T-helper 2 cell treated with Interferon-gamma antibody and Interleukin-4, amounts not matched to agents 5 μg/mL and 100 μg/mL, for 36 hours (primary cell): ENCODE data around the gene NT5DC3.
A peak's percentile ranks its signal among the peaks of the same experiment; 100 is the strongest.

ENCODE experiments used
- DNase-seq: peaks from one replicate; pipeline ENCODE4 v3.0.0; 2021; ENCODE audit warnings: low spot score
- H3K27ac Mint-ChIP-seq: one replicate; pipeline ENCODE4 v1.8.0; 2021; ENCODE audit warnings: mild to moderate bottlenecking, mixed read lengths
- H3K27me3 Mint-ChIP-seq: one replicate; pipeline ENCODE4 v1.8.0; 2021; ENCODE audit warnings: low read depth, mixed read lengths
- H3K36me3 Mint-ChIP-seq: one replicate; pipeline ENCODE4 v1.8.0; 2021; ENCODE audit warnings: low read depth, mixed read lengths
- H3K4me1 Mint-ChIP-seq: one replicate; pipeline ENCODE4 v1.8.0; 2021; ENCODE audit warnings: low read depth, mixed read lengths
- H3K4me3 Mint-ChIP-seq: one replicate; pipeline ENCODE4 v1.8.0; 2022; ENCODE audit warnings: mild to moderate bottlenecking, moderate library complexity, mixed read lengths
- H3K9me3 Mint-ChIP-seq: one replicate; pipeline ENCODE4 v1.8.0; 2021; ENCODE audit warnings: mixed read lengths

NT5DC3 gene

DNA sequence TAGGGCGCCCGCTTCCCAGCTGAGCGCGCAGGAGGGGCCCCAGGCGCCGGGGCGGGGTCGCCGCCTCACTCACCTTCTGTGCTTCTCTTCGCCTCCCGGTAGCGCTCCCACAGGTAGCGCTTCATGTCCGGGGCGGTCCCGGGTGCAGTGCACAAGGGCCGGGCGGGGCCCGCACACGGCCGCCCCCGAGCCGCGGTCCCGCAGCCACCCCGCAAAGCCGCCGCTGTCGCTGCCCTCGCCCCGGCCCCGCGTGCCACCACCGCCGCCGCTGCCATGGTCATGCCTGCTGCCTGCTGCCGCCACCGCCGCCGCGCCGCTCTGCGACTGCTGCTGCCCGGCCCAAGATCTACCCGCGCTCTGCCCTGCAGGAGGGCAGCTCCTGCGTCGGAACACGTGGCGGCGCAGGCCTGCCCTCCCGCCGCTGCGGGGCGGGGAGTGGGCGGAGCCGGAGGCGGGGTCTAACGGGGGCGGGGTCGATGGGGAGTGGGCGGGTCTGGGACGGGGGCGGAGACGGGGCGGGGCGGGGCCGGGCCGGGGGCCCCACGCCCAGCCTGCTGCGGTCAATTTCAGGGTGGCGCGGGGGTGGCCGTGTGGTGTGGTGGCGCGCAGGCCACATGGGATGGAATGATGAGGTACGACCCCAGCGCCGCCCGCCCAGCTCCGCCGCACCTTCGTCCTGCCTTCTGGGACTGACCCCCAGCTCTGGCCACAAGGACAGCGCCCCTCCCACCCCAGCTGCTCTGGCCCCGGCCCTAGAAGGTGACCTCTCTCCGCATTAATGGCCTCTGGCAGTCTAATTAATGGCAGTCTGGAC is at the start of gene NT5DC3:
NT5DC3 (minus strand) TSS at position 359 of the 814 bp plus-strand sequence; CDS start at position 281, 78 bp downstream.
- H3K4me3 Mint-ChIP-seq = peak within 1 kb of the TSS; percentile 87
- peaks cover 1% of the 10 kb centered on the region for H3K36me3 Mint-ChIP-seq
- H3K27ac Mint-ChIP-seq = peak within 1 kb of the TSS; percentile 81
- DNase-seq = peak; percentile 75
- no peaks in the 10 kb centered on the region for H3K9me3 Mint-ChIP-seq
- H3K4me1 Mint-ChIP-seq = peaks cover 7% of the 10 kb centered on the region
- H3K27me3 Mint-ChIP-seq = peaks cover 27% of the 10 kb centered on the region

- DNase-seq = no peak
- no peak overlapping the region for H3K4me3 Mint-ChIP-seq
- H3K36me3 Mint-ChIP-seq = no peaks in the 10 kb centered on the region
- peaks cover 3% of the 10 kb centered on the region for H3K4me1 Mint-ChIP-seq
- no peak overlapping the region for H3K27ac Mint-ChIP-seq
- no peaks in the 10 kb centered on the region for H3K27me3 Mint-ChIP-seq
- no peaks in the 10 kb centered on the region for H3K9me3 Mint-ChIP-seq
Observed at GRCh38 chr12:103887738-103888137, 46.7 kb upstream of the NT5DC3 start.

DNA sequence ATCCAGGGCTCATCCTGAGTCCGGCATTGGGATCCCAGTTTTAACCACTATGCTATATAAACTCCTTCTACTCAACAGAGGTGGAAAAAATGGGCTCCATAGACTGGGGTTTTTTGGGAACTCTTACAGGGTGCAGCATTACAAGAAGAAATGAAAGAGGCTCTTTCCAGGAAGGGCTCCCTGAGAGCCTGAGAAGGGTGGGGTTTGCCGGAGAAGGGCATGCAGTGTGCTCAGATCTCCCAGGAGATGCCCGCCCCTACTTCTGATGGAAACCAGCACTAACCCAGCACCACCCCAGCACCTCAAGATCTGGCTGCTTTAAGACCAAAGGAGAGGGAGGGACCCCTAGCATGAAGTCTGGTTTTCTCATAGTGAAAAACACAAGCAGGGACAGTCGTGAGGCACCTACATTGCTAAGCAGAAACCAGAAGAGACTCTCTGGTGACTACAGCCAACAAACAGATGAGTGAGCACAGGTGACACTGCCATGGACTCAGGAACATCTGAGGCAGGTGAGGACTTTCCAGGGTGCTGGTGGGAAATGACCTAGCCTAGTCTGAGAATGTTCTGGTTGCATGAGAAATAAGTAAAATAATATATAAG is 45.3 kb upstream of the NT5DC3 start:
- no peak for DNase-seq
- H3K4me1 Mint-ChIP-seq = peaks cover 3% of the 10 kb centered on the region
- no peaks in the 10 kb centered on the region for H3K27me3 Mint-ChIP-seq
- no peaks in the 10 kb centered on the region for H3K36me3 Mint-ChIP-seq
- H3K9me3 Mint-ChIP-seq = no peaks in the 10 kb centered on the region
- H3K27ac Mint-ChIP-seq = no peak overlapping the region
- no peak overlapping the region for H3K4me3 Mint-ChIP-seq

DNA sequence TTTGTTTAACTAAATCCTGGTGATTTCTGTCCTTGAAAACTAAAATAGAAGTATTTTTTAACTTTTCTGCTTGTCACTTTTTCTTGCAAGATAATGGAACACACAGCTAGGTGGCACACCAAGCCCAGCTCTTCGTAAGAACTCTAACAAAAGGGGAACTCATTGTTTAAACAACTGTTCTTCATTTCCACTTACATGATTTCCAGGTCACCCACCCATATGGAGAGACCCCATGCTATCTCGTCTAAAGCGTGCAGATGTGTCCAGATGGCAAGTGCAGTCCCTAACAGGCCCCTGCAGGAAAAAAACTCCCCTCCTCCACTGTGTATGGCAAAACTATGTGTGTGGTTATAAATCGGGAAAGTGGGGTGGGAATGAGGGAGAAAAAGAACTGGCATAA is 43.3 kb upstream of the NT5DC3 start:
- no peak overlapping the region for H3K4me3 Mint-ChIP-seq
- peaks cover 10% of the 10 kb centered on the region for H3K4me1 Mint-ChIP-seq
- peak; percentile 15 for DNase-seq
- H3K27ac Mint-ChIP-seq = no peak overlapping the region
- H3K9me3 Mint-ChIP-seq = no peaks in the 10 kb centered on the region
- no peaks in the 10 kb centered on the region for H3K36me3 Mint-ChIP-seq
- H3K27me3 Mint-ChIP-seq = no peaks in the 10 kb centered on the region

DNA sequence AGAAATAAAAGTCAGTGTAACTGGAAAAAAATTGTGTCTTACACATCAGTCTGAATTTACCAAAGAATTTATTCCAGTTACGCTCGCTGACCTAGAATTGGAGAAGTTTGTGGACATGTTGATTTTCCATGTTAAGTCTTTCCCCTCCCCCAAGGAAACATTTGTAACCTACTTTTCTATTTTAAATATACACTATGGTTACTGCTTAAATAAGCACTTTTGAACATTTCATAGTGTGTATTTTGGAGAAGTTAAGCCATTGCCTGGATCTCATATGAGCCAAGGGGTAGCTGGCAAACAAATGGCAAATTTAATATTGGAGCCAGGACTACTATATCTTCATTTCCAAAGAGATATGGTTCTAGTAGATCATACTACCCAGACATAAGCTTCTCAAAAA is 42.9 kb upstream of the NT5DC3 start:
- H3K4me3 Mint-ChIP-seq = no peak overlapping the region
- no peak for DNase-seq
- H3K36me3 Mint-ChIP-seq = no peaks in the 10 kb centered on the region
- H3K27me3 Mint-ChIP-seq = no peaks in the 10 kb centered on the region
- peaks cover 10% of the 10 kb centered on the region for H3K4me1 Mint-ChIP-seq
- H3K27ac Mint-ChIP-seq = no peak overlapping the region
- no peaks in the 10 kb centered on the region for H3K9me3 Mint-ChIP-seq

- no peak overlapping the region for H3K27ac Mint-ChIP-seq
- no peaks in the 10 kb centered on the region for H3K27me3 Mint-ChIP-seq
- H3K36me3 Mint-ChIP-seq = no peaks in the 10 kb centered on the region
- peaks cover 10% of the 10 kb centered on the region for H3K4me1 Mint-ChIP-seq
- no peaks in the 10 kb centered on the region for H3K9me3 Mint-ChIP-seq
- no peak for DNase-seq
- no peak overlapping the region for H3K4me3 Mint-ChIP-seq
Observed at GRCh38 chr12:103882861-103883596, 42.0 kb upstream of the NT5DC3 start.

GRCh38 chr12:103881261-103881660 is 40.2 kb upstream of the NT5DC3 start:
- DNase-seq = no peak
- Mint-ChIP-seq H3K27ac (no peak overlapping the region), H3K27me3 (no peaks in the 10 kb centered on the region), H3K36me3 (no peaks in the 10 kb centered on the region), H3K4me3 (no peak overlapping the region), H3K9me3 (no peaks in the 10 kb centered on the region), H3K4me1 (peaks cover 15% of the 10 kb centered on the region)

GRCh38 chr12:103880299-103881142 is 39.5 kb upstream of the NT5DC3 start:
- Mint-ChIP-seq H3K27me3 (no peaks in the 10 kb centered on the region), H3K36me3 (no peaks in the 10 kb centered on the region), H3K9me3 (no peaks in the 10 kb centered on the region), H3K4me3 (no peak overlapping the region), H3K27ac (no peak overlapping the region), H3K4me1 (peaks cover 15% of the 10 kb centered on the region)
- no peak for DNase-seq

GRCh38 chr12:103879878-103880277 is 38.8 kb upstream of the NT5DC3 start:
- Mint-ChIP-seq H3K9me3 (no peaks in the 10 kb centered on the region), H3K36me3 (no peaks in the 10 kb centered on the region), H3K4me3 (no peak overlapping the region), H3K4me1 (peaks cover 15% of the 10 kb centered on the region), H3K27ac (no peak overlapping the region), H3K27me3 (peaks cover 4% of the 10 kb centered on the region)
- no peak for DNase-seq

- H3K4me3 Mint-ChIP-seq = no peak overlapping the region
- H3K4me1 Mint-ChIP-seq = peaks cover 12% of the 10 kb centered on the region
- no peak for DNase-seq
- no peaks in the 10 kb centered on the region for H3K9me3 Mint-ChIP-seq
- H3K27ac Mint-ChIP-seq = no peak overlapping the region
- H3K36me3 Mint-ChIP-seq = no peaks in the 10 kb centered on the region
- peaks cover 6% of the 10 kb centered on the region for H3K27me3 Mint-ChIP-seq
Observed at GRCh38 chr12:103879048-103879692, 38.1 kb upstream of the NT5DC3 start.

DNA sequence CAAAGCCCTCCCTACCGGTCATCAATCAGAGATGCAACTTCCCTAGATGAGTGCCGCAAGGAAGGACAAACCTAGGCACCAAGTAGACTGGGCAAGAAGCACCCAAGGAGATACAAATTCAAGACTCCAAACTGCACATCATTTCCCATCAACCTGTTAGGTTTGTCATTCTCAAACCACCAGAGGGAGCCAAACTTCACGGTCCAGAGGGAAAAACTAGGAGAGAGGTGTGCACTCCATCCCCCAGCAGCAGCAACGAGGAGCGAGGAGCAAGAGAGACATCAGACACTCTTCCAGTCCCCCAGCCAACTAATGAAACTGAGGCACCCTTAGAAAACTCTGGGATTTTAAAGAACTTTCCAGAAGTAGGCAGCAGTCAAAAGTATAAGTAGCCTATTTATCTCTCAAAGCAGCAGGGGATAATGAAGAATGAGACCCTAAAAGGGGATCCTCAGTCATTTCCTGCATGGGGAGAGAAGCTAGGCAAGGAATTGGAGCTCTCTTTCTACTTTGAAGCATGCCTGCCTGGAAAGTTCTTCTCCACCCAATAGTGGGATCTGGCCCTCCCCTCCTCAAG is 37.0 kb upstream of the NT5DC3 start:
- peak; percentile 52 for DNase-seq
- H3K4me3 Mint-ChIP-seq = no peak overlapping the region
- peaks cover 12% of the 10 kb centered on the region for H3K4me1 Mint-ChIP-seq
- H3K27me3 Mint-ChIP-seq = peaks cover 7% of the 10 kb centered on the region
- no peaks in the 10 kb centered on the region for H3K36me3 Mint-ChIP-seq
- H3K9me3 Mint-ChIP-seq = no peaks in the 10 kb centered on the region
- H3K27ac Mint-ChIP-seq = no peak overlapping the region

DNA sequence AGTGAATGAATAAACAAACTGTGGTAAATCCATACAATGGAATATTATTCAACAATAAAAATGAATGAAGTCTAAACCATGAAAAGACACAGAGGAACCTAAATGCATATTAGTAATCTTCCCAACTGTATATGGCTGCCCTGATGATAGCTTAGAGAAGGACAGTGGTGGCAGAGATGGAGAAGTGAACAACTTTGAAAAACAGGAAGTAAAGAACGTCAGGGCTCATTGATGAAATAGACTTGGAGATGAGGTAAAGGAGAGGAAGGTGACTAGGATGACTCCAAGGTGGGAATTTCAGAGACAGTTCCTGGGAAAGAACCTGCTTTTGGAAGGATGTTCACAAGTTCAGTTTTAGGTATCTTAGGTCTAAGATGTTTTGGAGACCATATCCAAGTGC is 36.3 kb upstream of the NT5DC3 start:
- H3K36me3 Mint-ChIP-seq = no peaks in the 10 kb centered on the region
- H3K27me3 Mint-ChIP-seq = peaks cover 7% of the 10 kb centered on the region
- H3K4me1 Mint-ChIP-seq = peaks cover 12% of the 10 kb centered on the region
- no peak overlapping the region for H3K27ac Mint-ChIP-seq
- H3K4me3 Mint-ChIP-seq = no peak overlapping the region
- H3K9me3 Mint-ChIP-seq = no peaks in the 10 kb centered on the region
- no peak for DNase-seq

- peaks cover 11% of the 10 kb centered on the region for H3K27me3 Mint-ChIP-seq
- H3K4me3 Mint-ChIP-seq = no peak overlapping the region
- H3K27ac Mint-ChIP-seq = no peak overlapping the region
- H3K9me3 Mint-ChIP-seq = no peaks in the 10 kb centered on the region
- H3K36me3 Mint-ChIP-seq = no peaks in the 10 kb centered on the region
- peaks cover 10% of the 10 kb centered on the region for H3K4me1 Mint-ChIP-seq
- no peak for DNase-seq
Observed at GRCh38 chr12:103875666-103876065, 34.6 kb upstream of the NT5DC3 start.
